8988T (cell line): ENCODE measurements around the gene COX6B2.
A peak's percentile ranks its signal among the peaks of the same experiment; 100 is the strongest.
"Not testable (repeated sequence)": the region's sequence is repeated elsewhere in the genome, so short reads cannot be mapped to it uniquely, and the experiment has no call there.

Source experiments
- DNase-seq: peaks from one replicate; pipeline ENCODE4 v3.0.0; 2011

Gene COX6B2, protein sequence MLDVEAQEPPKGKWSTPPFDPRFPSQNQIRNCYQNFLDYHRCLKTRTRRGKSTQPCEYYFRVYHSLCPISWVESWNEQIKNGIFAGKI

DNA sequence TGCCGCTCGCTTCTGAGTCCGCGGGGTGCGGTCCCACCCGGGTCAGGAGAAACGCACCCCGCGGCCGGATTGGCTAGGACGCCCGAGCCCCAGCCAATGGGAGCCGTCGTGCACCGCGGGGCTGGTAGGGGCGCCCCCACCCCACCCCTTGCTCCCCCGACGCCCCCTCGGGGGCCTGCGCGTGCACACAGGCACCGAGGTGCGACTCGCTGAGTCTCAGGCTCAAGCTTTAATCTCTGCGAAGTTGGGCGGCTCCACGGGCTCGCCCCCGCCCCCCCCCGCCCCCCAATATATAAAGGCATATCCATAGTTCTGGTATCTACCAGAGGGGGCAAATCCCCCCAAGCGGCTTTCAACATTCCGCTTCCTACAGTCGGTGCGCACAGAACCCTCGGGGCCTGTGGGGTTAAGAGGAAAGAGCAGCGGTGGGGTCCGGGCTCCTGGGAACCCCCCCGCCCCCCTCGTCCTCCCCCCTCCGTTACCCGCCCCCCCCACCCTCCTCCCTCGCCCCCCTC lies at the start of gene COX6B2:
COX6B2 (minus strand) TSS at position 22 of the 515 bp plus-strand sequence. CDS start 198 bp downstream, outside the sequence.
- DNase-seq, result no peak

DNA sequence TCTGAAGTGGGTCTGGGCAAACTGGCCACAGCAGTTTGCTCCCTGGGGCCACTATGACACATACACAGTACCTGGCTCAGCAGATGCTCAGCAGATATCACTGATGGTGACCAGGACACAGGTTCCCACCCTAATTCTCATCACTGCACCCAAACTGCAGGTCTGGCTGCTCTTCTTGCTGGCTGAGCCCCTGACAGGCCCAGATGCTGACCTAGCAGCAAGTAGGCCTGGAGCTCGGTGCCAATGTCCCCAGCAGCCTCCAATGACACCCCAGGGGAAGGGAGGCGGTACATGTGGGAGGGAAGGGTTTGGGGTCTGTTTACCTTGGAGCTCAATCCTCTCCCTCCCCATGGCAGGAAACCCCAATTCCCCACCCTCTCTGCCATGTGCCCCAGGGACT lies 48.0 kb upstream of the COX6B2 start:
- DNase-seq, result no peak

DNA sequence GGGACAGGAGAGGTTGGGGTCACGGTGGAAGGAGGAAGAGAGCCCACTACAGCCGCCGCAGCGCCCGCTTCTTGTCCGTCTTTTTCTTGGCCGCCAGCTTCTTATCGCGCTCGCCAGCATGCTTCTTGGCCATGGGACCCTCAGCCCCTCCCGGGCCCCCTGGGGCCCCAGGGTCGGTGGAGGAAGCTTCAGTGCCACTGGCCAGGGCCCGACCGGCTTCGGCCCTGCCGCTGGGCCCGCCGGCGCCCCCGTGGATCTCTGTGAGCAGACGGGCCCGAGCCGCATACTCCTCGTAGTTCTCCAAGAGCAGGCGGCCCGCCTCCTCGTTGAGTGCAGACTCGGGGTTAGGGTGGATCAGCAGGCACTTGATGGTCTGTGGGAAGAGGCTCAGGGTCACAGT lies 46.9 kb upstream of the COX6B2 start:
- not testable (repeated sequence) for DNase-seq

DNA sequence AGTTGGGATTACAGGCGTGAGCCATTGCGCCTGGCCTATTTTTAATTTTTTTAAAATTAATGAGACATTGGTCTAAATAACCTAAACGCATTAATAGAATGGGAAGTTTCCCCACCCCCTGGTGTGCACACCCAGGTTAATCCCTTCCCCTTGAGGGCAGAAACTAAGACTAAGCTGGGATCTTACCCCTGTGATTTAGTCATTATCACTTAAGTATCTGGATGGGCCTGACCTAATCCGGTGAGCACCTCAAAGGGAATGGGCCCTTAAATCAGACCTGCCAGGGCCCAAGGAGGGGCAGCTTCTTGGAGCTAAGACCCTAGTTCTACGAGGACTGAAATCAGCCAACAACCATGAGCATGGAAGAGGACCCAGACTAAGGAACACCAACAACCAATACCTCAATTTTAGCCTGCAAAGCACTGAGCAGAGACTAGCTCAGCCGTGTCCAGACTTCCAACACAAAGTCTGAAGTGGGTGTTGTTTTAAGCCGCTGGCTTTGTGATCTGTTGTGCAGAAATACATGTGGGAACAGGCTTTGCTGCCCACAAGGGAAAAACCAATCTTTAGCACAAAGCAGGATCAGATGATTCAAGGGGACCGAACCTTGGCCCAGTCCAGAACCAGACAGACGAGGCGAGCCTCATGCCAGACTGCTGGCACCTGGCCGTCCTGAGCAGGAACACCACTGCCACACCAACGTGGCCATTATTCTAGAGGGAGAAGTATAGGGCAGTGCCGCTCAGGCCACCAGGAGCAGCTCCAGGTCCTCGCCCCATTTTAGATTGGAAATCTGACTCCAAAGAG lies 46.0 kb upstream of the COX6B2 start:
- DNase-seq, result no peak

DNA sequence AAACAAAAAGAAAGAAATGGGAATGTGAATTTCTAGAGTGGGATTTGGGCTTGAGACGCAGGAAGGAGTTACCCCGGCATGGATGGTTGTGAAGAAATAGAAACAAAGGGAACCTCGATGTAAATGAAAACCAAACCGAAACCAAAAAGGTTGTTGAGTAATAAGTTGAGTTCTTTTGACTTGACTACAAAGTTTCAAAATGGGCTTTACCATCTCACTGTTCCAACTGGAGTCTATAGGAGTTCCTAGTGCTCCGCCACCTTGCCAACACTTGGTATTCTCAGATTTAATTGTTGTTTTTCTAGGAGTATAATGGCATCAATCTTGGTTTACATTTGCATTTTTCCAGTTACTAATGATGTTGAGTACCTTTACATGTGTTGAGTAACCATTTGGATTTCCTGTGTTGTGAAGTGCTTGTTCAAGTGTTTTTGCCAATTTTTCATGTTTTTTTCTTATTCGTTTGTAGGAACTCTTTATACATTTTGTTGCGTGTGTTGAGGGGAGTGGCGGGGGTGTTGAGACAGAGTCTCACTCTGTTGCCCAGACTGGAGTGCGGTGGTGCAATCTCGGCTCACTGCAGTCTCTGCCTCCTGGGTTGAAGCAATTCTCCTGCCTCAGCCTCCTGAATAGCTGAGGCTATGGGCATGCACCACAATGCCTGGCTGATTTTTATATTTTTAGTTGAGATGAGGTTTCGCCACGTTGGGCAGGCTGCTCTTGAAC lies 43.8 kb upstream of the COX6B2 start:
- DNase-seq, result no peak

DNA sequence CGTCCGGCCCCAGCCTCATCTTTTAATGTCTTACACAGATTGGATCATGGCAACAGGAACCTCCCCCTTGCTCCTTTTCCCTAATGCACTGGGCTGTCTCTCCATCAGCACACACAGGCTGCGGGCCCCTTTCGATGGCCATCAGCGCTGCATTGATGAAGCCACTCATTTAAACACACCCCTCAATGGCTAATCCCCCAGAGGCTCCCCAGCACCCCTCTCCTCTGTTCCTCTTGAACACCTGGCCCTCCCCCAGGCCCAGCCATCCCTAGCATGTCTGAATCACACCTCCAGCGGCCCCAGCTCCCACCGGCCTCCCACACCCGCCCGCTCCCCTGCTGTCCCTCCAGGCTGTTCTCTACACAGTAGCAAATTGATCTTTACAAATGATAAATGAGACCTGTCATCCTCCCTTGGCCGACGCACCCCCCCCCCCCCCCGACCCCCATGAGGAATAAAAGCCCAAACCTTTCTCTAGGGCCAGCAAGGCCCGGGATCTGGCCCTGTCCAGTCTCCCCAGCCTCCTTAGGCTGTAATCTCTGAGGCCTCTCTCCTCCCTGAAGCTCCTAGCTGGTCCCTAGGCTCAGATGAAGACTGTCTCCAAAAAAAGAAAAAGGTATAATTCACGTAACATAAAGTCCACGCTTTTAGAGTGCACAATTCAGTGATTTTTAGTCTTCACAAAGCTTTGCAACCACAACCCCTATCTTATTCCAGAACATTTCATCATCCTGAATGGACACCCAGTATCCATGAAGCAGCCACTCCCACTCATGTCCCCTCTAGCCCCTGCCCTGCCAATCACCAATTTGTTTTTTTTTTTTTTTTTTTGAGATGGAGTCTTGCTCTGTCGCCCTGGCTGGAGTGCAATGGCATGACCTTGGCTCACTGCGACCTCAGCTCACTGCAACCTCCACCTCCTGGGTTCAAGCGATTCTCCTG lies 38.6 kb upstream of the COX6B2 start:
- no peak for DNase-seq

DNA sequence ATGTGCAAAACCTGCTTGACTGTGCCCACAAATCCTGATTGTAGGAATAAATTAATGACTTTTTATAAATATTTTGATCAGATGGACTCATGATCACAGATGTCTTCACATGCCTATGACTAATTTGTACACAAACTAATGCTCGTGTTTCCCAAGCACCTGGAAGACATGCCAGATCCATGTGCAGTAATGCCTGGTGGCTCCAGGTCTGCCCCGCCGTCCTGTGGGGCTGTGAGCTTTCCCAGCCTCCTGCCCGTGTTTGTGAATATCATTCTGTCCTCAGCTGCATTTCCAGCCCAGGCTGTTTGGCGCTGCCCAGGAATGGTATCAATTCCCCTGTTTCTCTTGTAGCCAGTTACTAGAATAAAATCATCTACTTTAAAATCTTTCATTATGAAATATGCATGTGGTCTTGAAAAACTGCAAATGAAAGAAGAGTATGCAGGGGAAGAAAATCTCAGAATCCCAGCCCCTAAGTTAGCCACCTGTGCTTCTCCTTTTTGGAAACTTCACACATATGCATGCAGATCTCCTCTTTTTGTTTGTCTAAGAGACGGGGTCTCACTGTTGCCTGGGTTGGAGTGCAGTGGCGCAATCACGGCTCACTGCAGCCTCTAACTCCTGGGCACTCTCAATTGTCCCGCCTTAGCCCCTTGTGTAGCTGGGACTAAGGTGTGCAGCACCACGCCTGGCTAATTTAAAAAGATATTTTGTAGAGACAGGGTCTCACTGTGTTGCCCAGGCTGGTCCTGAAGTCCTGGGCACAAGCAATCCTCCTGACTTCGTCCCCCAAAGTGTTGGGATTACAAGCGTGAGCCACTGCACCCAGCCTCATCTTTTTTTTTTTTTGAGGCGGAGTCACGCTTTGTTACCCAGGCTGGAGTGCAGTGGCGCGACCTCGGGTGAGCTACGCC lies 37.4 kb upstream of the COX6B2 start:
- DNase-seq, result no peak

DNA sequence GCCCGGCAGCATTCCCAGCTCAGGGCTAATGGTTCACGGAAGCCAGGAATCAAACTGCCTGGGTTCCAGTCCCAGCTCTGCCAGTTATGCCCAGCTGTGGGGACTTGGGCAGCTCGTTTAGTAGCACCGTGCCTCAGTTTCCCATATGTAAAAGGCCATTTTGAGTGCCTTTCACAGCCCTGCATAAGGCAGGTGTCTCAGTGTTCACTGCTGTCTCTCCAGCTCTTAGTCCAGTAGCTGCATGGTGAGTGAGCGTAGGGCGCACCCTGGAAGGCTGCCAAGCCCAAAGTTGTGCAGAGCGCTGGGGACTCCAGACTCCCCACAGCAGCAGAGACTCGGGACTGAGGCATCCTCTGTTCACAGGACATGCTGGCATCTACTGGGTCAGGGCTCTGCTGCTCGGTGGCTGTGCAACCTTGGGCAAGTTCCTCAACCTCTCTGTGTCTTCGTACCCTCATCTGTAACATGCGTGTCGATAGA lies 36.7 kb upstream of the COX6B2 start:
- no peak for DNase-seq

DNA sequence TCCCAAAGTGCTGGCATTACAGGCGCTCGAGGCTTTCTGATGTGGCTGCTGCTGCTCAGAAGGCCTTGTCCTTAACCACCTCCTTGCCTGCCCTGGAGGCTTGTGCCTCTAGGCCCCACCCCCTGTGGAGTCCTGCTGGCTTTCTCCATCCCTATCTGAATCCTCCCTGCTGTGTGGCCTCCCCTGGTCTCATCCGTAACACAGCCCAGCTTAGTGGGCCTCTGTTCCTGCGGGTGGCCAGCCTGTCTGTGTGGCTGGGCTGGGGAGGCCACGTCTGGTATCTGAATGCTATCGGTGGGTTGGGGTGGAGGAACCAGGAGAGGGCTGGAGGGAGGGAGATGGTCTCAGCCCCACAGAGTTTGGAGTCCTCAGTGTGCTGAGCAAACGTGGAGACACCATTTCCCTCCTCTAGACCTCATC lies 36.0 kb upstream of the COX6B2 start:
- no peak for DNase-seq

DNA sequence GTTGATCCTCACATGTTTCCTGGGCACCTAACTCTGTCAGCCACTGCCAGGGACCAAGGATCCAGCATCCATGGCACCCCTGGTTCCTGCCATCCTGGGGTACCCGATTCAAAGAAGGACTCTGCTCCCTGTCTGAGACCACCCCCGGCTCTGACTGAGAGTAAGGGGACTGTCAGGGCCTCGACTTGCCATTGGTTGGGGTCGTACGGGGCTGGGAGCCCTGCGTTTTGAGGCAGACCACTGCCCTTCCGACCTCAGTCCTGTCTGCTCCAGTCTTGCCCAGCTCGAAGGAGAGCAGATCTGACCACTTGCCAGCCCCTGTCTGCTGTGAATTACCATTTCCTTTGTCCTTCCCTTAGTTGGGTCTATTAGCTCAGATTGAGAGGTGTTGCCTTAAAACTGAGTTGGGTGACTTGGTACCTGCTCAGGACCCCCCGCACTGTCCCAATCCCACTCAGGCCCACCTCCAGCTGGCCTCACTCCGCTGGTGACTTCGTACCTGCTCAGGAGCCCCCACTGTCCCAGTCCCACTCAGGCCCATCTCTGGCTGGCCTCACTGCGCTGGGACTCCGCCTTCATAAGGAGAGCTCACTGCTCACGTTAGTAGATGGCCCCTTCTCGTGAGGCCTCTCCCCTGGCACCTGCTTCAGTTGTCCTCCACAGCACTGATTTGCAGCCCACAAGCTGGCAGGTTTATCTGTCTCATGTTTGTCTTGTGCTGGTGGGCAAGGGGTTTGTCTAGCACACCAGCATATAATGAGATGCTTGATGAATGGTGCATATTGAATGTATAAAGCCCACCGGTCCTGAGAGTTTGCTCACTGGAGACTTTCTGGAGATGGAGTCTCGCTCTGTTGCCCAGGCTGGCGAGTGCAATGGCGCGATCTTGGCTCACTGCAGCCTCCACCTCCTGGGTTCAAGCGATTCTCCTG lies 35.1 kb upstream of the COX6B2 start:
- DNase-seq, result no peak

DNA sequence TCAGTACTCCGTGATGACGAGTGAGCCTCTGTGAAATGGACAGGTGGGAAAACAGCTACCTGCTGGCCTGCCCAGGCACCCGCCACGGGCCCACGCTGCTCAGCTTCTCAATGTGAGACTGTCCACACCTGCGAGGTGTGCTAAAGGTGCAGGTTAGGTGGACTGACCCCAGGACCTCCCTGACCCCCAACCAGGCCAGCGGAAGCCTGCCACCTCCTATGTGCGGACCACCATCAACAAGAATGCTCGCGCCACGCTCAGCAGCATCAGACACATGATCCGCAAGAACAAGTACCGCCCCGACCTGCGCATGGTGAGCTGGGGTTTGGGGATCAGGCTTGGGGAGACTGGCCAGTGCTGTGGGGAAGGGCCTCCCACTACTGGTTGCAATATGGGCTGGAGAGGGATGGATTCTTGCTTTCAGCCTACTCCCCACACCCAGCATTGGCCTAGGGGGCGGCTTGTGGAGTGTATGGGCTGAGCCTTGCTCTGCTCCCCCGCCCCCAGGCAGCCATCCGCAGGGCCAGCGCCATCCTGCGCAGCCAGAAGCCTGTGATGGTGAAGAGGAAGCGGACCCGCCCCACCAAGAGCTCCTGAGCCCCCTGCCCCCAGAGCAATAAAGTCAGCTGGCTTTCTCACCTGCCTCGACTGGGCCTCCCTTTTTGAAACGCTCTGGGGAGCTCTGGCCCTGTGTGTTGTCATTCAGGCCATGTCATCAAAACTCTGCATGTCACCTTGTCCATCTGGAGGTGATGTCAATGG lies 33.4 kb upstream of the COX6B2 start:
- DNase-seq, result no peak

DNA sequence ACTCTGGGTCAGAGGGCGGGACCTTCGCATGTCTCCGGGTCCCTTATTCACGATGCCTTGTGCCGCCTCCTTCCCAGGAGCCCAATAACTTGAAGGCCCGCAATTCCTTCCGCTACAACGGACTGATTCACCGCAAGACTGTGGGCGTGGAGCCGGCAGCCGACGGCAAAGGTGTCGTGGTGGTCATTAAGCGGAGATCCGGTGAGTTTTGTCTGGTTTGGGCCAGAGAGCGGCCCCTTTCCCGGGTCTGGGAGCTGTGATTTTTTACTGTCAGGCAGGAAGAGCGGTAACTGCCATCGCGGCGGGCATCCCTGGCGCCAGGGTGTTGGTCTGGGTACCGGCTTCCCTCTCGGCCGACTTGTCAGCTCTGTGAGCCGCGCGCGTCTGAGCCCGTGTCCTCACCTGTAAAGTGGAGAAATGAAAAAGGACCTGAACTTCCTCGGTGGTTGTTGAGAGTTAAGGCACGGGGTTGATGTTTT lies 32.0 kb upstream of the COX6B2 start:
- DNase-seq, result no peak

DNA sequence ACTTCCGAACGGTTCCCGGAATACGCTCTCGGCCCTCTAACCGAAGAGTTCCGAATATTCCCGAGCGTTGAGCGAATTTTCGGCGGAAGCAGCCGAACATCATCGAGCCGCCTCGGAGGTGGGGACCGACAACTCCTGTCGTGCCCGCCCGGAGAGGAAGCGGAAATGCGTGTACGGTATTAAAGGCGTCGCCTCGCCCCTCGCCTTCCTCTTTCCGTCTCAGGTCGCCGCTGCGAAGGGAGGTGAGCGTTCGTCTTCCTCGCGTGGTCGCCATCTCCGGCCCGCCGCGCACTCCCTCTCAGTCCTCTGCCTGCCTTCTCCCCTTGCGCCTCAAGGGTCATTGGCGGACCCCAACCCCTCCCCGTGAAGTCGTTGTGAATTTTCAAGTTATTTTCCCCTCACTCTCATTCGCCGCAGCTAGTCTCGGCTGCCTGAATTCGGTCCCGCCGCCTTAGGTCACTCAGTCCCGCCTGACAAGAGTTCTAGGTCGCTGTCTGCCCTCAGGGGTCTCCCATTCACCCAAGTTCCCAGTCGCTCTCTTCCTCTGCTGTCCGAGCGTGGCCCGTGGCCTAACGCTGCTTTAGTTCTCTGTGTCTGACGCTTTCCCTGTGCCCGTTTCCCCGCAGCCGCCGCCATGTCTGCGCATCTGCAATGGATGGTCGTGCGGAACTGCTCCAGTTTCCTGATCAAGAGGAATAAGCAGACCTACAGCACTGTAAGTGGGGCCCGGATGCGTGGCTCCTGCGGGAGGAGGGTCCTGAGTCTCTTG lies 31.4 kb upstream of the COX6B2 start, which contains the start of gene RPL28:
RPL28 (plus strand) TSS at position 209 of the 769 bp plus-strand sequence; CDS start at position 635, 426 bp downstream.
- peak; percentile 80 for DNase-seq

DNA sequence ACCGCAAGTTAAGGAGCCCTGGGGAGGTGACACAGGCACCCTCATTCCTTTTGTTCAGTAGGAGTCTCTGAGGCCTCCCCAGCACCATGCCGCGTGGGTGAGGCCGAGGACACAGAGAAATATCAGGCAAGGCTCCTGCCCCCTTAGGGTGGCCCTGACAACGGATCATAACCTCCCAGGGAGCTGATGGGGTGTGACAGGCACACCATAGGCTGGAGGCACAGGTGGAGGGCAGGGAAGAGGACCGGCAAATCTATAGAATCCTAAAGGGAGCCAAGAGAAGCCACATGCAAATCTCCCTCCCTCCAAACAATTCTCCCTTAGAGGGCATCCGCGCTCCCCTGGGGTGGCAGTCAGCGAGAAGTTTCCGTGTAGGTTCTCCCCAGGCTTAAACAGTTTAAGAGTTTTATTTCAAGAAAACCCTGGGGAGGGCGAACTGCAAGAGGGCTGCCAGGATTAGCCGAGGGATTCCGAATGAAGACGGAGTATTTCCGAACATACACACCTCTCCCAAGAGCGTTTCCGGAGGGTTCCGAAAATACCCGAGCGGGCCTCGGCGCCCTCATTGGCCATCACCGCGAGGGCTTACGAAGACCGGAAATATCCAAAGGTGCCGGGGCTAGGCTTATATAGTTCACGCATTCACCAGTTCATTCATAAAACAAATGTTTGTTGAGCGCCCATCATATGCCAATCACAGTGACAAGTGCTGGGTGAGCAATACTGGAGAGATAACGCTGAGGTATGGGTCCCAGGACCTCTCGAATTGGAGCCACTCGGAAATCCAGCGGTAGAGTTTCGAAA lies 30.6 kb upstream of the COX6B2 start:
- peak; percentile 70 for DNase-seq

DNA sequence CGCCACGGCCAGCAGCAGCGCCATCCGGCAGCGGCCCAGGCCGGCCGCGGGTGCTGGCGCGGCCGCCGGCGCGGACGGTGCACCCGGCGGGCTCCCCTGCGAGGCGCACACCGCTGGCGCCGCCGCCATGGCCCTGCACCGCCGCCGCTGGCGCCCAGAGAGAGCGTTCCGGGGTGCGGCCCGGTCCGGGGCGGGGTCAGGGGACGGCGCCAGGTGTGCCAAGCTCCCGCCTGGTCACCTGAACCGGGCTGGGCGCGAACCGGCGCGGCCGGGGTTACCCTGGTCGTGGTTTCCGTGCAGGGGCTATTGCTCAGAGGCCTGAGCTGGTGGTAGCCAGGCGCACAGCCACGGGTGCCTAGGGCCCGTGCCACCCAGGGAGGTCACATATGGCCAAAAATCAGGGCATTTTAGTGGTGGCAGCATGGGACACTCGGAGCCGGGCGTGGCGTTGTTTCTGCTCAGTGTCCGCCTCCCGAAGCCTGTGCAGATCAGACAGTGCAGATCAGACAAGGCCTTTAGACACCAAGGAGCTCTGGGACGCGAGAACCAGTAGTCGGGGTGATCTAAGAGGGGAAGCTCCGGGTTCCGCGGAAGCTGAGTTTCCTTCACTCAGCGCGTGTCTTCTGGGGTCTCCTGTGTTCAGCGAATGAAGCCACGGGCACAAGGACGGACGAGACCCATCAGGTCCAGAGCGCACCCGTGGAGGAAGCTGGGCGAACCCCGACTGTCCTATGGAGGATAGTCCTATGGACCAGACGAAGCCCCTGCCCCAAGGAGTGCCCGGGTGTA lies 29.8 kb upstream of the COX6B2 start, which contains the start of gene TMEM238:
TMEM238 (minus strand) TSS at position 162 of the 789 bp plus-strand sequence; CDS start at position 129, 33 bp downstream.
- no peak for DNase-seq
